Esophagus muscularis mucosa (tissue), 4 donors: ENCODE results near the gene RAD18. TPM values are rescaled to one million over a fixed set of nuclear protein-coding genes. Genes with fewer than 3 reads are reported as not detected.

Experiments used
- DNase-seq: peaks from one replicate; pipeline ENCODE4 v3.0.0-alpha.2; 2017; ENCODE audit errors: extremely low spot score
- H3K27ac ChIP-seq, 4 donors: fragments of 200-600 bp; sonication (generic); replicated peaks in 1 of 4; 1 replicate in 3 of 4; 2 replicates in 1 of 4; pipeline ENCODE4 v1.5.1; 2016 to 2019; ENCODE audit warnings: mild to moderate bottlenecking in 1 of 4
- H3K27me3 ChIP-seq, 4 donors: fragments of 200-600 bp; sonication (generic); one replicate each; pipeline versions ENCODE4 v1.5.1 to v1.6.0; 2016 to 2019
- H3K36me3 ChIP-seq, 4 donors: fragments of 200-600 bp; sonication (generic); one replicate each; pipeline ENCODE4 v1.5.1; 2016 to 2019
- H3K4me1 ChIP-seq, 4 donors: fragments of 200-600 bp; sonication (generic); one replicate each; pipeline ENCODE4 v1.5.1; 2016 to 2019
- H3K4me3 ChIP-seq, 4 donors: fragments of 200-600 bp; sonication (generic); 1 replicate in 2 of 4; 2 replicates in 2 of 4; pipeline ENCODE4 v1.5.1; 2016 to 2019; ENCODE audit warnings: mild to moderate bottlenecking in 4 of 4, moderate library complexity in 1 of 4
- H3K9me3 ChIP-seq, 4 donors: fragments of 200-600 bp; sonication (generic); 1 replicate in 3 of 4; 2 replicates in 1 of 4; pipeline ENCODE4 v1.5.1; 2016 to 2019
- EP300 ChIP-seq: sonication (generic); formaldehyde crosslinking; IDR thresholded peaks from one replicate; pipeline ENCODE4 v1.6.1; 2017; ENCODE audit warnings: antibody characterized with exemption
- POLR2A ChIP-seq: fragments of 450-650 bp; IDR thresholded peaks from one replicate; pipeline ENCODE4 v1.6.1; 2017; ENCODE audit warnings: antibody characterized with exemption, moderate library complexity, mild to moderate bottlenecking, low read depth
- POLR2AphosphoS5 ChIP-seq, 2 donors: sonication (generic); formaldehyde crosslinking; IDR thresholded peaks; one replicate each; pipeline ENCODE4 v1.6.1; 2017; ENCODE audit warnings: antibody characterized with exemption in 2 of 2
- WGBS: methylation state at CpG from one replicate; pipeline ENCODE4 v1.1.5; 2018; 5-methylcytosine and 5-hydroxymethylcytosine counted together
- intact Hi-C: fragments of 100-400 bp; cut with DNase I; formaldehyde crosslinking; loops from one replicate; pipeline ENCODE4 v1.15.1; 2023
- total RNA-seq, 4 donors: library from RNA; depleted of rRNA; stranded (reverse); fragments of >200 nt; gene quantifications; one replicate each; pipeline versions ENCODE4 v1.1.0 to v1.2.1, GENCODE V29; 2016
- TF ChIP-seq, protein P1 (sequence below), 3 experiments: fragments of 200-600 bp in 2 of 3; fragments of 450-650 bp in 1 of 3; sonication (generic) in 2 of 3; IDR thresholded peaks; one replicate each; pipeline ENCODE4 v1.5.1; 2017 to 2019; ENCODE audit warnings: antibody characterized with exemption in 3 of 3, mild to moderate bottlenecking in 2 of 3, moderate library complexity in 1 of 3

Gene RAD18
- total RNA-seq, 4 donors from 2014 or later, result 3.4 to 6.6 (median 5.2) TPM

DNA sequence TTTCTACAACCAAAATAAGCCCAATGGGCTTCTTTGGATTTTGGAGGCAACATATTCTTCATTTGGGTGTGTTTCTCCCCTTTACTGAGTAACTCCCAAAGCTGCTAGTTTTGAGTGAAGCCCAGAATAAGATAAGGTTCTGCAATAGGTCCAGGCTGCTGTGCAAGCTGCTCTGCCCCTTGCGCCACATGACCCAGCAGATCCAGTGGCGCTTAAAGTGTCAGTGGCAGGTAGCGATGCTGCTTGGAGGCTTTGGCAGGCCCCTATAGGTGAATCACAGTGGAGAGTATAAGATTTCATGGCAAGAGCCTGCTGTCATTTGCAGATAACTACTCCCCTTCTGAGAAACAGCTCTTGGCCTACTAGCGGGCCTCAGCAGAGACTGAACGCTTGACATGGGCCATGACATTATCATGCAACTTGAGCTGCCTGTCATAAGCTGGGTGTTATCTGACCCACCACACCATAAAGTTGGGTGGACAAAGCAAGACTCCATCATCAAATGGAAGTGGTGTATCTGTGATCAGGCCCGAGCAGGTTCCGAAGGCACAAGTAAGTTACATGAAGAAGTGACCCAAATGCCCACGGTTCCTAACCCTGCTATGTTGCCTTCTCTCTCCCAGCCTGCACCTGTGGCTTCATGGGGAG lies 105.4 kb downstream of the RAD18 start:
- intact Hi-C loops, result no loop called here
- H3K4me1 ChIP-seq, result no peaks in the 10 kb centered on the region
- H3K9me3 ChIP-seq, result no peaks in the 10 kb centered on the region
- H3K27me3 ChIP-seq, result no peaks in the 10 kb centered on the region
- no peak for DNase-seq
- H3K4me3 ChIP-seq, result no peak overlapping the region
- no peak overlapping the region for H3K27ac ChIP-seq
- TF ChIP-seq POLR2AphosphoS5 (IDR thresholded peaks at IDR 0.05) (no peak), EP300 (no peak), POLR2A (no peak)
- TF ChIP-seq, protein P1, sequence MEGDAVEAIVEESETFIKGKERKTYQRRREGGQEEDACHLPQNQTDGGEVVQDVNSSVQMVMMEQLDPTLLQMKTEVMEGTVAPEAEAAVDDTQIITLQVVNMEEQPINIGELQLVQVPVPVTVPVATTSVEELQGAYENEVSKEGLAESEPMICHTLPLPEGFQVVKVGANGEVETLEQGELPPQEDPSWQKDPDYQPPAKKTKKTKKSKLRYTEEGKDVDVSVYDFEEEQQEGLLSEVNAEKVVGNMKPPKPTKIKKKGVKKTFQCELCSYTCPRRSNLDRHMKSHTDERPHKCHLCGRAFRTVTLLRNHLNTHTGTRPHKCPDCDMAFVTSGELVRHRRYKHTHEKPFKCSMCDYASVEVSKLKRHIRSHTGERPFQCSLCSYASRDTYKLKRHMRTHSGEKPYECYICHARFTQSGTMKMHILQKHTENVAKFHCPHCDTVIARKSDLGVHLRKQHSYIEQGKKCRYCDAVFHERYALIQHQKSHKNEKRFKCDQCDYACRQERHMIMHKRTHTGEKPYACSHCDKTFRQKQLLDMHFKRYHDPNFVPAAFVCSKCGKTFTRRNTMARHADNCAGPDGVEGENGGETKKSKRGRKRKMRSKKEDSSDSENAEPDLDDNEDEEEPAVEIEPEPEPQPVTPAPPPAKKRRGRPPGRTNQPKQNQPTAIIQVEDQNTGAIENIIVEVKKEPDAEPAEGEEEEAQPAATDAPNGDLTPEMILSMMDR (IDR thresholded peaks at IDR 0.05), result no peak
- no peaks in the 10 kb centered on the region for H3K36me3 ChIP-seq
- 97% methylated on average over 7 of the region's 8 CpGs for WGBS

DNA sequence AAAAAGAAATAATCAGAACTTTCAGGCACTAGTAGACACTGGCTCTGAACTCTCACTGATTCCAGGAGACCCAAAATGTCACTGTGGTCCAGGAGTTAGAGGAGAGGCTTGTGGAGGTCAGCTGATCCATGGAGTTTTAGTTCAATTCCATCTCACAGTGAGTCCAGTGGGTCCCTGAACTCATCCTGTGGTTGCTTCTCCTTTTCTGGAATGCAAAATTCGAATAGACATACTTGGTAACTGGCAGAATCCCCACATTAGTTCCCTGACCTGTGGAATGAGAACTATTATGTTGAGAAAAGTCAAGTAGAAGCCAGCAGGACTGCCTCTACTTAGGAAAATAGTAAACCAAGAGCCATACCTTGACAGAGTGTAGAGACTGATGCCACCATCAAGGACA lies 106.6 kb downstream of the RAD18 start:
- 91% methylated on average over 1 of the region's 1 CpG for WGBS
- no peak overlapping the region for H3K27ac ChIP-seq
- H3K36me3 ChIP-seq, result no peaks in the 10 kb centered on the region
- no peak for DNase-seq
- no peak for TF ChIP-seq EP300
- no peak for TF ChIP-seq POLR2AphosphoS5 (IDR thresholded peaks at IDR 0.05)
- TF ChIP-seq POLR2A, result no peak
- TF ChIP-seq, protein P1 (IDR thresholded peaks at IDR 0.05), result no peak
- no peaks in the 10 kb centered on the region for H3K9me3 ChIP-seq
- H3K4me1 ChIP-seq, result no peaks in the 10 kb centered on the region
- no peak overlapping the region for H3K4me3 ChIP-seq
- no peaks in the 10 kb centered on the region for H3K27me3 ChIP-seq
- intact Hi-C loops, result no loop called here

DNA sequence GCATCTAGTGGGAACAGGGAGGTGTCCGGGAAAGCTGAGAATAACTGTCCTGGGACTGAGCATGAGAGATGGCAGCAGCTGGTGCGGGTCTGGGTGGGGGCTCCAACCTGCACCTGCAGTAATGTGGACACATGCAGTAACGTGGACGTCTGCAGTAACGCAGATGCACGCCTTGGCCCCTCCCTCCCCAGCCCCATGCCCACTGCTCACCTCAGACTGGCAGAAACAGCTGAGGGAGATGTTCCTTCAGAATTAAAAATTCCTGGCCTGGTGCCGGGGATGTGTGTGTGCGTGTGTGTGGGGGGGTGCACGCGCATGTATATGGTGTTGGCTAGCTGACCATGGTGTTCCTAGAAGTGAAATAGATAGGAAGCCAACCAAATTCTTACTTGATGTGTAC lies 107.2 kb downstream of the RAD18 start:
- no peaks in the 10 kb centered on the region for H3K36me3 ChIP-seq
- H3K4me1 ChIP-seq, result no peaks in the 10 kb centered on the region
- no peak overlapping the region for H3K27ac ChIP-seq
- TF ChIP-seq POLR2AphosphoS5 (IDR thresholded peaks at IDR 0.05) (no peak), EP300 (no peak)
- H3K4me3 ChIP-seq, result no peak overlapping the region
- no peaks in the 10 kb centered on the region for H3K27me3 ChIP-seq
- intact Hi-C loops, result no loop called here
- no peaks in the 10 kb centered on the region for H3K9me3 ChIP-seq
- 95% methylated on average over 10 of the region's 10 CpGs for WGBS
- no peak for DNase-seq

DNA sequence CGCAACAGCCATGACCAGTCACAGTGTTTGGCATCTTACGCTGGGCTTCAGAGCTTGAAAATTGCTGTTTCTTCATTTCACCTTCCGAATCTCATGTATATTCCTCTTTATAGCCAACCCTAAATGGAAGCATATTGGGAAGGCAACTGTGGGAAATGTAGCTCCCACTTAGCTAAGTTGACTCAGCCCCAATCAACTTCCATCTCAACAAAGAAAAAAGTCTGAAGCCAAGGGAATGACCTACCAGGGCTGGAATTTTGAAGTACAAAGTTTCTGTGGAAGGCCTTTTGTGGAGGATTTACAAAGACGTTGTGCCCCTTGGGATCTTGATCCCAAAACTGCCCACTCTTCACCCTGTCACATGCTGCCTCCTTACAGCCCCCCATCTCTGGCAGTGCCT lies 108.6 kb downstream of the RAD18 start:
- Histone ChIP-seq H3K4me1 (no peaks in the 10 kb centered on the region), H3K9me3 (no peaks in the 10 kb centered on the region), H3K27ac (no peak overlapping the region), H3K27me3 (no peaks in the 10 kb centered on the region), H3K4me3 (no peak overlapping the region), H3K36me3 (no peaks in the 10 kb centered on the region)
- no peak for TF ChIP-seq EP300
- TF ChIP-seq, protein P1 (IDR thresholded peaks at IDR 0.05), result no peak
- no peak for TF ChIP-seq POLR2AphosphoS5 (IDR thresholded peaks at IDR 0.05)
- no peak for DNase-seq
- intact Hi-C loops, result no loop called here
- WGBS, result 92% methylated on average over 4 of the region's 4 CpGs

DNA sequence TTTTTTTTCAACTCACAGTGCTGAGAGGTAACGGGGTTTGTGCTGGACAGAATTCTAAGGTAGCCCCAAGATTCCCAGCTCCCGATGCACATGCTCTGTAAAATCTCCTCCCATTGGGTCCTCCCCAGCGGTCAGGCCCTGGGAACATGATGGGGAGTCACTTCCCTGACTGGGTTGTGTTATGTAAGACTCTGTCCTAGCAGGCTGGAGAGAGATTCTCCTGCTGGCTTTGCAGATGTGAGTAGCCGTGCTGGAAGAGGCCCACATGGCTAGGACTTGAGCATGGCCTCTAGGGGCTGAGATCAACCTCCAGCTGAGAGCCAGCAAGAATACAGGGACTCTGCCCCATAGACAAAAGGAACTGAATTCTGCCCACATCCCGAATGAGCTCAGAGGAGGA lies 110.2 kb downstream of the RAD18 start:
- Histone ChIP-seq H3K4me3 (no peak overlapping the region), H3K9me3 (no peaks in the 10 kb centered on the region), H3K36me3 (no peaks in the 10 kb centered on the region), H3K4me1 (peaks cover 0 to 8% (median 0%) of the 10 kb centered on the region in 4 donors), H3K27ac (no peak overlapping the region), H3K27me3 (no peaks in the 10 kb centered on the region)
- no peak for TF ChIP-seq EP300
- TF ChIP-seq, protein P1 (IDR thresholded peaks at IDR 0.05), result no peak
- DNase-seq, result no peak
- 82% methylated on average over 3 of the region's 5 CpGs for WGBS
- intact Hi-C loops, result no loop called here
